ENCODE measurements around the gene GMPR2. TPM values are rescaled to one million over a fixed set of nuclear protein-coding genes. Genes with fewer than 3 reads are reported as not detected.
A peak's percentile ranks its signal among the peaks of the same experiment; 100 is the strongest.

The GMPR2 gene
- total and polyA plus RNA-seq, 2 of the 13 experiments (the other 11 are each of a cell fraction or from before 2014, with no cell fraction given): 210 to 273 TPM

DNA sequence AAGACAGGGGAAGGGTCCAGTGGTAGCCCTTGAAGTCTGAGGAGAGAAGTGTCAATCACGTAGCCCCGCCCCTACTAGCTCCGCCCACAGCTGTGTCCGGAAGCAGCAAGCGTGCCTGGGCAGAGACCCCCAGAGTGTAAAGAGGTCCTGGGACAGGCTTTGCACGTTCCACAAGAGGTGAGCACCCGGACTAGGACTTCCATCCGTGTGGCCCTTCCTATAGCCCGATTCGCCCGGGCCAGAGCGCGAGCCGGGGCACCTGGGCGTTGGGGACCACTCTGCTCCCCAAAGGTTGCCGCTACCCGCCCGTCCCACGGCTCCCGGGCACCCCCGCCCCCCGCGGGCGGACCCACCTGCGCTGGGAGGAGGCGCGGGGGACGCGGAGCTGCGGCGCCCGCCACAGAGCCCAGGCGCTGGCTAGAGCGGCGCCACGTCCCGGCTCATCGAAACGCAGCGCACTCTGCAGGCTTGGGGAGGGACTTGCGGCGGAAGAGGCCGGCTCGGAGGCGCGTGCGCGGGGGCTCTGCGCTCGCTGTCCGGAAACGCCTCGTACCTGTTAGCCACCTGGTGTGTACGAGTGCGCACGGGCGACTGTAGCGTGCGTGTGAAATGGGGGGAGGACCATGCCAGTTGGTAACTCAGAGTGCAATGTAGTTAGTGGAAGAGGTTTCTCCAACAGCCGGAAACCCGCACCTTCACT lies 38.6 kb downstream of the GMPR2 start, which contains the start of gene RABGGTA (continued):
- TF ChIP-seq RBAK (CRISPR knock-in tag; IDR thresholded peaks at IDR 0.05): peak; percentile 77
- TF ChIP-seq ZNF510 (CRISPR knock-in tag; IDR thresholded peaks at IDR 0.05; ENCODE audit: low read depth): peak; percentile 100
- peak; percentile 96 for TF ChIP-seq ZNF350 (CRISPR knock-in tag; IDR thresholded peaks at IDR 0.05; ENCODE audit: borderline replicate concordance, low read depth)
- peak; percentile 98 for TF ChIP-seq ZNF331 (CRISPR knock-in tag; IDR thresholded peaks at IDR 0.05)
- TF ChIP-seq SPEN (CRISPR knock-in tag; IDR thresholded peaks at IDR 0.05; ENCODE audit: low read depth): peak; percentile 100
- TF ChIP-seq, protein P1, sequence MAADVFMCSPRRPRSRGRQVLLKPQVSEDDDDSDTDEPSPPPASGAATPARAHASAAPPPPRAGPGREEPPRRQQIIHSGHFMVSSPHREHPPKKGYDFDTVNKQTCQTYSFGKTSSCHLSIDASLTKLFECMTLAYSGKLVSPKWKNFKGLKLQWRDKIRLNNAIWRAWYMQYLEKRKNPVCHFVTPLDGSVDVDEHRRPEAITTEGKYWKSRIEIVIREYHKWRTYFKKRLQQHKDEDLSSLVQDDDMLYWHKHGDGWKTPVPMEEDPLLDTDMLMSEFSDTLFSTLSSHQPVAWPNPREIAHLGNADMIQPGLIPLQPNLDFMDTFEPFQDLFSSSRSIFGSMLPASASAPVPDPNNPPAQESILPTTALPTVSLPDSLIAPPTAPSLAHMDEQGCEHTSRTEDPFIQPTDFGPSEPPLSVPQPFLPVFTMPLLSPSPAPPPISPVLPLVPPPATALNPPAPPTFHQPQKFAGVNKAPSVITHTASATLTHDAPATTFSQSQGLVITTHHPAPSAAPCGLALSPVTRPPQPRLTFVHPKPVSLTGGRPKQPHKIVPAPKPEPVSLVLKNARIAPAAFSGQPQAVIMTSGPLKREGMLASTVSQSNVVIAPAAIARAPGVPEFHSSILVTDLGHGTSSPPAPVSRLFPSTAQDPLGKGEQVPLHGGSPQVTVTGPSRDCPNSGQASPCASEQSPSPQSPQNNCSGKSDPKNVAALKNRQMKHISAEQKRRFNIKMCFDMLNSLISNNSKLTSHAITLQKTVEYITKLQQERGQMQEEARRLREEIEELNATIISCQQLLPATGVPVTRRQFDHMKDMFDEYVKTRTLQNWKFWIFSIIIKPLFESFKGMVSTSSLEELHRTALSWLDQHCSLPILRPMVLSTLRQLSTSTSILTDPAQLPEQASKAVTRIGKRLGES (CRISPR knock-in tag; IDR thresholded peaks at IDR 0.05; ENCODE audit: borderline replicate concordance): peak; percentile 90
- TF ChIP-seq, protein P2, sequence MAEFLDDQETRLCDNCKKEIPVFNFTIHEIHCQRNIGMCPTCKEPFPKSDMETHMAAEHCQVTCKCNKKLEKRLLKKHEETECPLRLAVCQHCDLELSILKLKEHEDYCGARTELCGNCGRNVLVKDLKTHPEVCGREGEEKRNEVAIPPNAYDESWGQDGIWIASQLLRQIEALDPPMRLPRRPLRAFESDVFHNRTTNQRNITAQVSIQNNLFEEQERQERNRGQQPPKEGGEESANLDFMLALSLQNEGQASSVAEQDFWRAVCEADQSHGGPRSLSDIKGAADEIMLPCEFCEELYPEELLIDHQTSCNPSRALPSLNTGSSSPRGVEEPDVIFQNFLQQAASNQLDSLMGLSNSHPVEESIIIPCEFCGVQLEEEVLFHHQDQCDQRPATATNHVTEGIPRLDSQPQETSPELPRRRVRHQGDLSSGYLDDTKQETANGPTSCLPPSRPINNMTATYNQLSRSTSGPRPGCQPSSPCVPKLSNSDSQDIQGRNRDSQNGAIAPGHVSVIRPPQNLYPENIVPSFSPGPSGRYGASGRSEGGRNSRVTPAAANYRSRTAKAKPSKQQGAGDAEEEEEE (CRISPR knock-in tag; IDR thresholded peaks at IDR 0.05; ENCODE audit: borderline replicate concordance): peak; percentile 99
- peak; percentile 66 for TF ChIP-seq TBX3 (IDR thresholded peaks at IDR 0.05; ENCODE audit: borderline replicate concordance)
- no peak for TF ChIP-seq EZH2 (conservative IDR thresholded peaks at IDR 0.05; ENCODE audit: low read depth, low read length)
- TF ChIP-seq ZNF713 (CRISPR knock-in tag; IDR thresholded peaks at IDR 0.05): peak; percentile 99; the same call in 1 of the 2 replicates
- no peak for TF ChIP-seq MTA3 (CRISPR knock-in tag; IDR thresholded peaks at IDR 0.05)
- TF ChIP-seq, protein P3, sequence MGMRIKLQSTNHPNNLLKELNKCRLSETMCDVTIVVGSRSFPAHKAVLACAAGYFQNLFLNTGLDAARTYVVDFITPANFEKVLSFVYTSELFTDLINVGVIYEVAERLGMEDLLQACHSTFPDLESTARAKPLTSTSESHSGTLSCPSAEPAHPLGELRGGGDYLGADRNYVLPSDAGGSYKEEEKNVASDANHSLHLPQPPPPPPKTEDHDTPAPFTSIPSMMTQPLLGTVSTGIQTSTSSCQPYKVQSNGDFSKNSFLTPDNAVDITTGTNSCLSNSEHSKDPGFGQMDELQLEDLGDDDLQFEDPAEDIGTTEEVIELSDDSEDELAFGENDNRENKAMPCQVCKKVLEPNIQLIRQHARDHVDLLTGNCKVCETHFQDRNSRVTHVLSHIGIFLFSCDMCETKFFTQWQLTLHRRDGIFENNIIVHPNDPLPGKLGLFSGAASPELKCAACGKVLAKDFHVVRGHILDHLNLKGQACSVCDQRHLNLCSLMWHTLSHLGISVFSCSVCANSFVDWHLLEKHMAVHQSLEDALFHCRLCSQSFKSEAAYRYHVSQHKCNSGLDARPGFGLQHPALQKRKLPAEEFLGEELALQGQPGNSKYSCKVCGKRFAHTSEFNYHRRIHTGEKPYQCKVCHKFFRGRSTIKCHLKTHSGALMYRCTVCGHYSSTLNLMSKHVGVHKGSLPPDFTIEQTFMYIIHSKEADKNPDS (CRISPR knock-in tag; IDR thresholded peaks at IDR 0.05): peak; percentile 89; the same call in 1 of the 2 replicates
- TF ChIP-seq ZNF724P (CRISPR knock-in tag; IDR thresholded peaks at IDR 0.05; ENCODE audit: borderline replicate concordance): peak; percentile 96
- TF ChIP-seq, protein P4, sequence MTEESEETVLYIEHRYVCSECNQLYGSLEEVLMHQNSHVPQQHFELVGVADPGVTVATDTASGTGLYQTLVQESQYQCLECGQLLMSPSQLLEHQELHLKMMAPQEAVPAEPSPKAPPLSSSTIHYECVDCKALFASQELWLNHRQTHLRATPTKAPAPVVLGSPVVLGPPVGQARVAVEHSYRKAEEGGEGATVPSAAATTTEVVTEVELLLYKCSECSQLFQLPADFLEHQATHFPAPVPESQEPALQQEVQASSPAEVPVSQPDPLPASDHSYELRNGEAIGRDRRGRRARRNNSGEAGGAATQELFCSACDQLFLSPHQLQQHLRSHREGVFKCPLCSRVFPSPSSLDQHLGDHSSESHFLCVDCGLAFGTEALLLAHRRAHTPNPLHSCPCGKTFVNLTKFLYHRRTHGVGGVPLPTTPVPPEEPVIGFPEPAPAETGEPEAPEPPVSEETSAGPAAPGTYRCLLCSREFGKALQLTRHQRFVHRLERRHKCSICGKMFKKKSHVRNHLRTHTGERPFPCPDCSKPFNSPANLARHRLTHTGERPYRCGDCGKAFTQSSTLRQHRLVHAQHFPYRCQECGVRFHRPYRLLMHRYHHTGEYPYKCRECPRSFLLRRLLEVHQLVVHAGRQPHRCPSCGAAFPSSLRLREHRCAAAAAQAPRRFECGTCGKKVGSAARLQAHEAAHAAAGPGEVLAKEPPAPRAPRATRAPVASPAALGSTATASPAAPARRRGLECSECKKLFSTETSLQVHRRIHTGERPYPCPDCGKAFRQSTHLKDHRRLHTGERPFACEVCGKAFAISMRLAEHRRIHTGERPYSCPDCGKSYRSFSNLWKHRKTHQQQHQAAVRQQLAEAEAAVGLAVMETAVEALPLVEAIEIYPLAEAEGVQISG (CRISPR knock-in tag; IDR thresholded peaks at IDR 0.05): peak; percentile 100
- peak; percentile 71; the same call in 1 of the 2 replicates for TF ChIP-seq CREB1 (IDR thresholded peaks at IDR 0.05)
- no peak for TF ChIP-seq CREB1 (CRISPR knock-in tag; IDR thresholded peaks at IDR 0.05)
- TF ChIP-seq ZSCAN22 (CRISPR knock-in tag; IDR thresholded peaks at IDR 0.05): no peak; the same call in none of the 2 replicates
- no peak for TF ChIP-seq MBD4 (IDR thresholded peaks at IDR 0.05; ENCODE audit: borderline replicate concordance, low read length)
